HG03521 (cell line): ENCODE data around the gene PRR4.

ENCODE experiments used
- ATAC-seq: cut with Tn5 transposase; IDR thresholded peaks from one replicate; pipeline ENCODE4 v1.9.1; 2021; ENCODE audit warnings: mild to moderate bottlenecking, moderate library complexity; ENCODE audit not compliant: unreplicated experiment

The PRR4 gene, protein sequence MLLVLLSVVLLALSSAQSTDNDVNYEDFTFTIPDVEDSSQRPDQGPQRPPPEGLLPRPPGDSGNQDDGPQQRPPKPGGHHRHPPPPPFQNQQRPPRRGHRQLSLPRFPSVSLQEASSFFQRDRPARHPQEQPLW

DNA sequence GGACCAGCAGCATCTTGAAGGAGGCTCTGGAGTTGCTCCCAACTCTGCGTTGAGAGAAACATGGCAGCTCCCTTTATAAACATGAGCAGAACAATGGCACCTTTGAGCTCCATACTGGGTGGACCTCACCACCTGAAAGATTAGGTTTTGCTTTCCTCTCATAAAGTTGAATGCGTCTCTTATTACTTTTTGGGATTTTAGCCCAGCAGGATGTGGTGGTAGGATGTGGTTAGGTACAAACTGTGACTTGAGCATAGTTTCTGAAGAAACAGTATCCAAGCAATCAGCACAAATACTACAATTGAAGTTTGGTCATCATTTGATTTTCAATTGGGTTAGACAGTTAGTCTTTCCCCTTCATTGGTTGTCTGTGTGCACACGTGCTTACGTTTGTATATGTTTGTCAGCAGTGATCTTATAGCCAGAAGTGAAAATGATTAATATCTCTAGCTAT is at the start of gene PRR4:
TSS of gene PRR4 (minus strand) at position 51 of the 454 bp plus-strand sequence. CDS start at position 13, 38 bp downstream.
- ATAC-seq, result no peak

DNA sequence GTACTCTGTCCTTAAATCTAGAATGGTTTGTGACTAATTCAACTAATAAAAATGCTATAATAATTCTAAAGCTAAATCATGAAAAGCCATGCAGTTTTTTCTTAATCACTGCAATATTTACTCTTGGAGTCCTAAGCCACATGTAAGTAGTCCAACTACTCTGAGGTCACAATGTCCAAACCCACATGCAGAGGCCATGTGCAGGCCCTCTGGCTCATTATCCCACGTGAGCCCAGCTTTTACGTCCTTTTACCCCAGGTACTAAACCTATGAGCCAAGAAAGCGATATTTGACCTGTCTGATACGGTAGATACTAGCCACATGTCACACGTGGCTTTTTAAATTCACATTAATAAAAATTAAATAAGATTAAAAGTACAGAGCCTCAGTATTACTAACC is 47.6 kb upstream of the PRR4 start:
- no peak for ATAC-seq

DNA sequence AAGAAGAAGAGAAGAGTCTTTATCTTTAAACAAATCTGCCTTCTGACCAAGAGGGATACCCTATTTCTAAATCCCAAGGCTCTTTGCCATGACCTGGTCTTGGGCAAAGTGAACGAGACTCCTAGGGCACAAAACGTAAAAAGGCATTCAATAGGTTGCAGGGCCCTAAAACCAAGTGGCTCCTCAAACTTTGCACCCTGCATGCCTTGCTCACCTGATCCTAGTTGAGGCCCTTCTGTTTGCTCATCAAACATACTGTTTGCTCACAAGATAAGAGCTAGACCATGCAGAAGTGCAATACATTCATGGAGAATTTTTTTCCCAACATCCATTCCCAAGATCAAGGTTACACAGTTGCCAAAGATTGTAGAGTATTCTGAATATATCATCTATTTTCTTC is 42.7 kb upstream of the PRR4 start:
- no peak for ATAC-seq

DNA sequence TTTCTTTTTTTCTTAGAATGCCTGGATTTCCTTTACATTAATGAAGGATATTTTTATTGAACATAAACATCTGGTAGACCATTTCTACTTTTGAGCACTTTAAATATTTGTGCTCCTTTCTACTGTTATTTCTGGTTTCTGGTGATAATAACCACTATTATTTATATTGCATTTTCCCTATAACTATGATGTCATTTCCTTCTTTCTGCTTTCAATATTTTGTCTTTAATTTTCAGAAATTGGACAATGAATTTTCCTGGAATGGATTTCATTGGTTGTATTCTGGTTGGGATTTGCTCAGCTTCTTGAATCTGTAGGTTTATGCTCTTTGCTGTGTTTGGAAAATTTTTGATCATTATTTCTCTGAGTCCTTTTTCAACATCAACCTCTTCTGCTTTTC is 40.0 kb upstream of the PRR4 start:
- ATAC-seq, result no peak

DNA sequence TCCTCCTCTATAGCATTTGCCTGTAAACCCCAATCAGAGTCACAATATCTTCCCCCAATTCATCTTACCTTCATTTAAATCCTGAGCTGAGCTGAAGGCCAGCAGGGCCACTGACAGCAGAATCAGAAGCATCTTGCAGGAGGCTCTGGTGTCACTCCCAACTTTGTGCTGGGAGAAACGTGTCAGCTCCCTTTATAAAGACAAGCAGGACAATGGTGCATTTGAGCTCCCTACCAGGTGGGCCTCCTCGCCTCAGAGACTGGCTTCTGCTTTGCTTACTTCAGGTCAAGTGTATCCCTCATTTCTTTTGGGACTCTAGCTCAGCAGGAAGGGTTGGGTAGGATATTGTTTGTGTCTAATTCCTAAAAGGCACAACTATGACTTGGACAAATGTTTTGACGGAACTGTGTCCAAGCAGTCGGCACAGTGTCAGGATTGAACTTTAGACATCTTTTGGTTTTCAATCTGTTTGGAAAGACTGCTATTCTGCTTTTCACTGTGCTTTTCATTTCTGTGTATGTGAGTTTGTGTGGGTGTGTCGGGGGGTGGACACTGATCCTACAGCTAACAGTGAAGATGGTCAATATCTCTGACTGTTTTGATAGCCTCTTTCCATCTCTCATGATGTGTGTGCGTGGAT is 34.9 kb upstream of the PRR4 start, which contains the start of gene PRH1:
TSS of gene PRH1 (minus strand) at position 170 of the 640 bp plus-strand sequence. CDS start at position 132, 38 bp downstream.
- no peak for ATAC-seq

DNA sequence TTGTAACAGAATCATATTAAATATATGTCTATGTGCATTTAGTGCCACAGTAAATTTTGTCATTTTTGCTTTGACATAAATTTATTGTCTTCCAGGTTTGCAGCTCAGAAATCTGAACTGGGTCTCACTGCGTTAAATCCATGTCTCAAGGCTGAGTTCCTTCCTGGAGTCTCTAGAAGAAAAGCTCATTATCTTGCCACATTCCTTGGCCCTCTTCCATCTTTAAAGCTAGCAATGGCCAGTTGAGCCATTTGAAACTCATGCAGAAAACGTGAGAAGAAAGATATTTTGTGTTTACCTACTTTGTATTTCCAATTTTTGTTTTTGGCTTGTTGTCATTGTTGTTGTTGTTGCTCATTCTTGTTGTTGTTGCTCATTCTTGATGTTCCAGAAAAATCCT is 24.1 kb upstream of the PRR4 start:
- ATAC-seq, result no peak

DNA sequence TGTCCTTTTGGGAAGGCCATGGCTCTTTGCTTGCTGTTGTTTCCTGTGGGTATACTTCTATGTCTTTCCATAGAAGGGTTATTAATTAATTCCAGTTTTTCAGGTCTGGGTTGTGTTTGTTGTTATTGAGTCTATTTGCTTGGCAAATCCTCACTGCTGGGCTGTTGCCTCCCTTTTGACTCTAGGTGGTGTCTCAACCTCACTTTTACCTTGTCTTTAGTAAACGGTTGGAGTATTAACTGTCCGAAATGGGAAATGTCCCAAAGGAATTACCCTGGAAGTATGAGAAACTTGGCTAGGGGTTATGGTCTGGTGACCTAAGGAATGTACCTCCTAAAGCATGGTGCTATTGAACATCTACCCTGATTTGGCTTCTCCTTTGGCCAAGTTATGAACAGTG is 18.1 kb upstream of the PRR4 start:
- no peak for ATAC-seq

DNA sequence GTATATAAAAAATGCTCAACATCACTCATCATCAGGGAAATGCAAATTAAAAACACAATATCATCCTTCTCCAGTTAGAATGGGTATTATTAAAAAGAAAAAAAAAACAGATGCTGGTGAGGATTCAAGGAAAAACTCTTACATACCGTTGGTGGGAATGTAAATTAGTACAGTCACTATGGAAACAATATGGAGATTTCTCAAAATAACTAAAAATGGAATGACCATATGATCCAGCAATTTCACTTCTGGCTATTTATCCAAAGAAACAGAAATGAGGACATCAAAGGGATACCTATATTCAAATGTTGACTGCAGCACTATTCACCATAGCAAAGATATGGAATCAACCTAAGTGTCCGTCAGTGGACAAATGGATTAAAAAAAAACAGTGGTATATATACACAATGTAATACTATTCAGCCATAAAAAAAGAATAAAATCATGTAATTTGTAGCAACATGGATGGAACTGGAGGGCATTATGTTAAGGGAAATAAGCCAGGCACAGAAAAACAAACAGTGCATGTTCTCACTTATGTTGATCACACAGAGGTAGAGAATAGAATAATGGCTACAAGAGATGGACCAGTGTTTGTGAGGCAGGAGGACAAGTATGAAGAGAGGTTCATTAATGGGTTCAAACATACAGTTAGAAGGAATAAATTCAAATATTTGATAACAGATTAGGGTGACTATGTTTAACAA is 14.4 kb upstream of the PRR4 start:
- ATAC-seq, result no peak

DNA sequence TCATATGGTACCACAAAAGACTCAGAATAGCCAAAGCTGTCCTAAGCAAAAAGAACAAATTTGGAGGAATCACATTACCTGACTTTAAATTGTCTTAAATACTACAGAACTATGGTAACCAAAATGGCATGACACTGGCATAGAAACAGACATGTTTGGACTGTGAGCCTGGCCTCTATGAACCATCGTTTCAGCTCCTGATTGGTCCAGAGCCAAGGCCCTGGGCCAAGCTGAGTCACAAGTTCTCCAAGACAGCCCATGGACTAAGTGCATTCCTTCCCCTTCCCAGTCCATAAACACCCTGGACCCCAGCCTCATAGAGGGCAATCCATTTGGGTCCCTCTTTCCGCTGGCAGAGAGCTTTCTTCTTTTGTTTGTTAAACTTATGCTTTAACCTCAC is 12.1 kb upstream of the PRR4 start:
- ATAC-seq, result no peak

DNA sequence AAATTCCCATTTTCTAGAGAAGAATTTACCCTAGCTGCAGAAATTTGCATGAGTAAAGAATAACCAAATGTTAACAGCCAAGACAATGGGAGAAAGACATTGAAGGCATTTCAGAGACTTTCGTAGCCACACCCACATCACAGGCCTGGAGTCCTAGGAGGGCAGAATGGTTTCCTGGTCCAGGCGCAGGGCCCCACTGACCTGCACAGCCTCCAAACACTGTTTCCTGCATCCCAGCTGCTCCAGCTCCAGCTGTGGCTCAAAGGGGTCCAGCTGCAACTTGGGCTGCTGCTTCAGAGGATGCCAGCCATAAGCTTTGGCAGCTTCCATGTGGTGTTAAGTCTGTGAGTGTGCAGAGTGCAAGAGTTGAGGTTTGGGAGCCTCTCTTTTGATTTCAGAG is 6.5 kb upstream of the PRR4 start:
- ATAC-seq, result no peak

DNA sequence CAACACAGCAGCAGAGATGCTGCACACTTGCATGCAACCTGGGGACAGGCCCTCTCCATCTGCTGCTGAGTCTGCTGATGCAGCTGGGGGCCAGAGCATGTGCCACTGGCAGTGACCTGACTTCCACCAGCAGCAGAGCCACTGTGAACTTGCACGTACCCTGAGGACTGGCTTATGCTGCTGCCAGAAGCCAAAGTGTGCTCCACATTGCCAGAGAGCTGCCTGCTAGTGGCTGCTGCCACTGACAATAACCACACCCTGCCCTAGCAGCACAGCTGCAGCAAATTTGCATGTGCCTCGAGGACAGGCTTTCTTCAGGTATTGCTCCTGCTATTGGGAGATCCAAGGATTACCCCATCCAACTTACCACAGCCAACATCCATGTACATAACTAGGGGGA is 4.5 kb upstream of the PRR4 start:
- ATAC-seq, result no peak

DNA sequence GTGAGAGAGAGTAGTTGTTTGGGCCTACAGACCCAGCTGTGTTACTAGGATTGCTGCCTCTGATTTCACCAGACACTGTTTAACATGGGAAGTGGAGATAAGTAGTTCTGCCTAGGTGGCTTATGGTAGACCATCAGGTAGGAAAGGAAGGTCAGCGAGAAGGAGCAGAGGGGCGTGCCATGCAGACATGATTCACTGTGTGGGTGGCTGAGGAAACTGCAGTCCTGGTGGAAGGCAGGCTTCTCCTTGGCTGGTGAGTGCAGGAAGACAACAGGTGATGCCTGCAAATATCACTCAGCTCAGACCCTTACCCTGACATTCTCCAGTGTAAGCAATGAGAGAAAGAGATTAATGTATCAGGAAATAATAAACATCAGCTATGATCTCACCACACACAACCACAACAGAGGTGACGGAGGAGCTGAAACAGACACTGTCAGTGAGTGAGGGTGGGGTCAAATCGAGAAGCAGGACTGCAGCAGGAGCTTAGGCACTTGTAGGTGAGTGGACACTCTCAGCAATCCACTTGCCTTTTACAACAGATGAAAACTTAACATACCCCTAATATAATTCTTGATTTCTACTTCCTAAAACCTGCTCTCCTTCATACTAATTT is 2.1 kb upstream of the PRR4 start:
- ATAC-seq, result no peak

DNA sequence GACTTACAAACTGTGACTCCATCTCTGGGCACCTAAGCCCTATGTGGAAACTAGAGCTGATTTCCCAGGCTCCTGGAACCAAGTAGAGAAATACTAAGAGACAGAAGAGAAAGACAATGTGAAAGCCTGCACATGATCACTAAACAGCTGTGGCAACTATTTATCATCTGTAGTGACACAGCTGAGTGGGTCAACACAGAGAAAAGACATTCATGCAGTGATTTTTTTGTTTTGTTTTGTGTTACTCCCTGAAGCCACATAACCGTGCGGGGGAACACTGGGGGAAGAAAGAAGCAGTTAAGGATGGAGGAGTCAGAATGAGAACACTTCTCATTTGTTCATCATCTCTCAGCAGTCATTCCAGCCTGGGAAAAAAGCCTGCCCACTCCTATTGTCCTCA is 1.5 kb downstream of the PRR4 start:
- no peak for ATAC-seq

DNA sequence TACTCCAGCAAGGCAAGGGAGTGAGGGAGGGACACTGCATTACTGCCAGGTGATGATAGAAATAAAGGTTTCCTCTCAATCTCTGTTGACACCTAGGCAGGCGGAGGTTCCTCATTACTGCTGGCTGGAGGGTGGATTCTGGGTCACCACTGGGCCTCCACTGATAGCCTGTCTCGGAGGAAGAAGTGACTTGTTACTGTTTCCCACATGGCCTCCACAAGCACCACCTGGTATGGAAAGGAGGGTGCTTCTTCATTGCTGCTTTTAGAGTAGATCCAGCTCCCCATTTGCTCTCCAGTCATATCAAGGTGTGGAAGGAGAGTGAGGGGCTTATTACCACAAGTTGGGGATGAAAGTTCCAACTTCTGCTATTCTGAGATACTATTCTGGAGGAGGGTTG is 6.4 kb downstream of the PRR4 start:
- no peak for ATAC-seq

DNA sequence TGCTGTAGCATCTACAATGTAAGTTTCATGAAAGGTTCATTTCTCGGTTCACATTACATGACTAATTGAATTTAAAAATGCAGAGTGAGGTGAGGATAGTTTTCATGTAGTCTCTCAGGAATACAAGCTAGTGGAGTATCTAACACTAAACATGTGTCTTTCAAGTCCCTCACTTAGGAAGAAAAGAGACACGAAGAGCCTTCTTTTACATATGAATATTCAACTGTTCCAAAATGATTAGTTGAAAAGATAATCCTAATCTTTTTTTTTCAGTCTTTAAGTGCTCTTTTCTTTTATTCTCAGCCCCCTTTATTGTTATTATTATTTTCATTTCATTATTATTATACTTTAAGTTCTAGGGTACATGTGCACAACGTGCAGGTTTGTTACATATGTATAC is 10.8 kb downstream of the PRR4 start:
- no peak for ATAC-seq

DNA sequence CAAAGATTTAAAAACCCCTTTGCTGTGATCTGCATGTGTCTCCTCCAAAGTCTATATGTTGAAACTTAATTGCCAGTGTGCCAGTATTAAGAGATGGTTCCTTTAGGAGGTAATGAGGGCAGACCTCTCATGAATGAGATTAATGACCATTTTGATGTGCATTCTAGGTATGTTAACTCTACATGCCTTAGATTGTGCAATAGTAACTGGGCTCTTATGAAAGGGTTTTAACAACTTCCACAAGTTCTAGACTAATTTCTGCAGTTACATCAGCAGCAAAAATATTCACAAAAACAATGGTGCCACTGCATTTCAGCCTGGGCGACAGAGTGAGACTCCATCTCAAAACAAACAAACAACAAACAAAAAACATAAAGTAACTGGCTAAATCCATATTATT is 19.3 kb downstream of the PRR4 start:
- ATAC-seq, result no peak

DNA sequence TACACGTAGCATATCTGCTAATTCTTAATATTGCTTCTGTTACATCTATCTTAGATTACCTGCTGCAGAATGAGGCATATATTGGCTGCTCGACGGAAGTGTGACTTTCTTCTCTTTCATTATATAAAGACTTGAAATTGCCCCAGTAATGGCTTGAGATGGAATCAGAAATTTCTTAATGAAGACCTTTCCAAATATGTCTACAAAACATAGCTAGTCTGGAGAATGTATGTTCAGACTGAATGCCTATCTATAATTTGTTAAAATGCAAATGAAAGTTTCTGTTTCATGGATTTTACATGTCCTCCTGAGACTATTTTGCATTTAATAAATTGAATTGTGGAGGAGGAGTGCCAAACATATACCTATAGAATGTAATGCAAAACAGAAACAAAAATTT is 23.0 kb downstream of the PRR4 start, which contains the start of gene TAS2R10:
TSS of gene TAS2R10 (minus strand) at position 101 of the 400 bp plus-strand sequence. CDS start at position 12, 89 bp downstream.
- ATAC-seq, result no peak

DNA sequence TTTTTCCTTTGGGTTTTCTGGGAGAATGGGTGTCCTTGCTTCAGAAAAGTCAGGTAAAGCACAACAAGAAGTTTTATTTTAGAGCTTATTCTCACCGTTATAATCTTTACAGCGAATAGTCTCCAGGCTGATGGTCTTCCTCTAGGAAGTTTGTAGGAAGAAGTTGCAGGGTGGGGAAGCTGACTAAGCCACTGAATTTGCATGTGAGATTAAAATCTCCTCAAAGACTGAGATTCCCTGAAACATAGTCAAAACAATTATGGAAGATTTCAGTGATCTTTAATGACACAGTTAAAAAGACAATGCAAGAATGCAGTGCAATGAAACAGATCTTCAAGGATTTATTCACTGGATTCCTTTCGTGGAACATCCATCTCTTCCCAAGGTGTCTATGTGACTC is 24.3 kb downstream of the PRR4 start:
- no peak for ATAC-seq

DNA sequence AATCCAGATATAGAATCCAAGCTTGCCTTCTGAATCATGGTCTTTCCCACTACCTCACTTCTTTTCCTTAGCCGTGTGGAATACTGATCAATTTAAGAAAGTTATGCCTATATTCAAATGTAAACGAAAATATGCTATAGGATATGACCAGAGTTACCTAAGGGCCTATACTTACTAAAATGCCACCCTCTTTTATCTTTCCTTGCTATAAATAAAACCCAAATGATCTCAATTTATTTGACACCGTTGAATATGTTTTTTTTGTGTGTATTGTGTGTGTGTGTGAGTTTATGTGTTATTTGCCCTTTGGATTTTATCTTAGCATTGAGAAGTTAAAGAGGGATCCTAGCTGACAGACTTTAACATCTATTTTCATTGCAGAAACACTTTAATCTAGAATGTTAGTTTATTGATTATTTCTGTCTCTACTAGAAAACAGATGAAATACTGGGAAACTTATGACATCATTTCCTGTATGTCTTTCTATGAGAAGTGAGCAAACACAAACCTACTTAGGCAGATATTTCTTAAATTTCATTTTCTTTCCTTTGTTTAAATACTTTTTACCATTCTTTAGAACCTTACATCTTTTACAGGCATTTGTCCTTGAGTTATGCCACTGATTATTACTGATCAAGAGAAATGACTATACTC is 37.3 kb downstream of the PRR4 start:
- ATAC-seq, result no peak

DNA sequence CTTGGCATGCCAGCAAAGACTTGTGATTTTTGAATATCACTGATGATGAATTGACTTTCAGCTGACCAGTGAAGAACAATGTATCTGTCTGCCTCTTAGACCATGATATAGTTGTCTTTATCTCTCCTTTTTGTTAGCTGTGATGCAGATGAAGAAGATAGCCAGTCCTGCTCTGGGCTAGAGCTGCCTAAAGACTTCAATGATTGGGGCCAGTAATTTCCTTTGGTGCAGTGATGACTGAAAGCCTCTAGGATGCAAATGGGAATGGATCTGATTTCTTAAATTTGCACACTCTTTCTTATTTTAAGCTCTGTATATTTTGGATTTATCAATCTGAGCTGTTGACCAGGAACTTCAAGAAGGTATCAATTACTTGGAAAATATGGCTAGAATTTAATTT is 39.2 kb downstream of the PRR4 start, which contains the start of gene TAS2R9:
TSS of gene TAS2R9 (minus strand) at position 101 of the 400 bp plus-strand sequence. CDS start at position 8, 93 bp downstream.
- no peak for ATAC-seq

DNA sequence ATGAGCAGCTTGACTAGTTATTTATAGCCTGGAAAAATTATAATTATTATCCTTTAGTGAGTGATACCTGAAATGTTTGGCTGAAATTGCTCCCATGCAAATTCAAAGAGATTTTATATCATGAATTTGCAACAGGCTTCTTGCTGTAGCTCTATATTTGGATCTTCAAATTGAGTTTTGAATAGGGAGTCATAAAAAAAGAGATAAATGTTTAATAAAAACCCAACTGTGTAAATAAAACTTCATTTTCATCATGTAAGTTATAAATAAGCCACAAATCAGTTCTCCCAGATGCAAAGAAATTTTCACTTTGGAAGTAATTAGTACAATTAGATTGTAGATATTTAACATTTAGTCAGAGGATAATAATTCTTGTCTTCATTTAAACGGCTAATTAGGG is 42.1 kb downstream of the PRR4 start, which contains the start of gene TAS2R8:
TSS of gene TAS2R8 (minus strand) at position 101 of the 400 bp plus-strand sequence. CDS start 306 bp downstream, outside the sequence.
- ATAC-seq, result no peak
